Panc1 (cell line): ENCODE measurements around the gene CRADD.

Source experiments
- CTCF ChIP-seq: fragments of 450-650 bp; IDR thresholded peaks from 2 replicates; pipeline ENCODE4 v1.5.1; 2017; ENCODE audit warnings: mild to moderate bottlenecking
- POLR2AphosphoS5 ChIP-seq: IDR thresholded peaks from 2 replicates; pipeline ENCODE4 v1.6.1; 2012; ENCODE audit warnings: mild to moderate bottlenecking, low read depth, low read length, moderate library complexity
- REST ChIP-seq, 2 experiments: IDR thresholded peaks; 2 replicates each; pipeline ENCODE4 v1.6.1; 2011 to 2012; ENCODE audit warnings: low read depth in 2 of 2, control low read depth in 1 of 2, low read length in 1 of 2, mild to moderate bottlenecking in 1 of 2, moderate library complexity in 1 of 2; ENCODE audit not compliant: insufficient read depth in 1 of 2
- SIN3A ChIP-seq: IDR thresholded peaks from 2 replicates; pipeline ENCODE4 v1.6.1; 2012; ENCODE audit warnings: low read depth, mild to moderate bottlenecking, low read length, moderate library complexity, borderline replicate concordance; ENCODE audit not compliant: insufficient read depth

DNA sequence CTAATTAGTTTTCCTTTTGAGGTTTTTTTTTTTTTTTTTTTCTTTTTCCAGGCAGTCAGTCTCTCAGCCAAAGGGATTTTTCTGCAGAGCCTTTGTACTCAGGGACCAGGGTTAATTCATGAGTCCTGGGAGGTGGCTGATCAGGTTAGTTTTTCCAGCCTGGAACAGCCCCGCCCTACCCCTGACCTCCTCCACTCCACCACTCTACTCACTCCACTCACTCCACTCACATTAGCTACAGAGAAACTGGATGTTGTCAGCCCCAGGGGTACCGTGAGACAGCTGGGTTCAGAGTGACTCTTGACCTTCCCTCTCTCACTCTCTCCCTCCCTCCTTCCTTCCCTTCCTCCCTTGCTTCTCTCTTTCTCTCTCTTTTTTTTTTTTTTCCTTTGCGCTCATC, 161.0 kb downstream of the CRADD start:
- no peak for TF ChIP-seq POLR2AphosphoS5
- no peak for TF ChIP-seq REST (IDR thresholded peaks at IDR 0.05; ENCODE audit: insufficient read depth in 1 of 2, low read depth in 2 of 2, low read length in 1 of 2)
- TF ChIP-seq CTCF = no peak
- no peak for TF ChIP-seq SIN3A
